Stimulated activated CD4-positive, alpha-beta T cell treated with anti-CD3 and anti-CD28 coated beads, Interleukin-1b, Interleukin-23, amount 100 ng/mL, for 1 hour (primary cell): Measurements from ENCODE around the gene SCAPER.
"Not testable (repeated sequence)": the region's sequence is repeated elsewhere in the genome, so short reads cannot be mapped to it uniquely, and the experiment has no call there.

ENCODE experiments used
- DNase-seq, 2 donors: peaks; one replicate each; pipeline ENCODE4 v3.0.0-alpha.2; 2020; ENCODE audit warnings: low read depth in 2 of 2

Gene SCAPER

GRCh38 chr15:76863123-76863522, 42.0 kb downstream of the SCAPER start:
- no peak for DNase-seq

GRCh38 chr15:76861815-76862397, 43.2 kb downstream of the SCAPER start:
- DNase-seq, result no peak

- DNase-seq, result no peak
Observed at GRCh38 chr15:76860201-76860600, 44.9 kb downstream of the SCAPER start.

GRCh38 chr15:76850367-76850766, 54.8 kb downstream of the SCAPER start:
- not testable (repeated sequence) for DNase-seq

- no peak for DNase-seq
Observed at GRCh38 chr15:76846782-76847181, 58.4 kb downstream of the SCAPER start.

GRCh38 chr15:76844096-76844495, 61.0 kb downstream of the SCAPER start:
- DNase-seq, result no peak

- DNase-seq, result no peak
Observed at GRCh38 chr15:76843269-76843668, 61.9 kb downstream of the SCAPER start.

GRCh38 chr15:76840830-76841460, 64.2 kb downstream of the SCAPER start:
- no peak for DNase-seq

- no peak for DNase-seq
Observed at GRCh38 chr15:76839173-76839572, 66.0 kb downstream of the SCAPER start.

- no peak for DNase-seq
Observed at GRCh38 chr15:76837474-76837873, 67.7 kb downstream of the SCAPER start.

GRCh38 chr15:76829939-76830338, 75.2 kb downstream of the SCAPER start:
- no peak for DNase-seq

- no peak for DNase-seq
Observed at GRCh38 chr15:76823890-76824289, 81.2 kb downstream of the SCAPER start.

GRCh38 chr15:76823303-76823702, 81.8 kb downstream of the SCAPER start:
- DNase-seq, result no peak

- DNase-seq, result not testable (repeated sequence)
Observed at GRCh38 chr15:76818926-76819325, 86.2 kb downstream of the SCAPER start.

GRCh38 chr15:76815421-76815820, 89.7 kb downstream of the SCAPER start:
- DNase-seq, result no peak

GRCh38 chr15:76812381-76812780, 92.8 kb downstream of the SCAPER start:
- no peak for DNase-seq

- DNase-seq, result no peak
Observed at GRCh38 chr15:76809412-76810103, 95.6 kb downstream of the SCAPER start.

- DNase-seq, result no peak
Observed at GRCh38 chr15:76803049-76803571, 102.0 kb downstream of the SCAPER start.

GRCh38 chr15:76802411-76802810, 102.7 kb downstream of the SCAPER start:
- no peak for DNase-seq

GRCh38 chr15:76799760-76800159, 105.4 kb downstream of the SCAPER start:
- no peak for DNase-seq

GRCh38 chr15:76795217-76795616, 109.9 kb downstream of the SCAPER start:
- no peak for DNase-seq

GRCh38 chr15:76793162-76793561, 112.0 kb downstream of the SCAPER start:
- DNase-seq, result no peak

- no peak for DNase-seq
Observed at GRCh38 chr15:76791511-76791910, 113.6 kb downstream of the SCAPER start.
